Left renal pelvis (tissue), 4 donors: ENCODE data around the gene CRYBG1. TPM values are rescaled to one million over a fixed set of nuclear protein-coding genes. Genes with fewer than 3 reads are reported as not detected.
"Not testable (repeated sequence)": the region's sequence is repeated elsewhere in the genome, so short reads cannot be mapped to it uniquely, and the experiment has no call there.

Source experiments
- DNase-seq, 4 donors: peaks; one replicate each; pipeline ENCODE4 v3.0.0-alpha.2; 2013; ENCODE audit warnings: low read depth in 4 of 4, low spot score in 3 of 4
- polyA plus RNA-seq, 4 donors: library from polyadenylated mRNA; unstranded; fragments of 120-200 nt; gene quantifications; one replicate each; pipeline ENCODE4 v1.2.1, GENCODE V29; 2013; ENCODE audit not compliant: insufficient read length in 4 of 4

Gene CRYBG1
- polyA plus RNA-seq, 4 donors, result 2.7 to 33.3 (median 29.7) TPM

DNA sequence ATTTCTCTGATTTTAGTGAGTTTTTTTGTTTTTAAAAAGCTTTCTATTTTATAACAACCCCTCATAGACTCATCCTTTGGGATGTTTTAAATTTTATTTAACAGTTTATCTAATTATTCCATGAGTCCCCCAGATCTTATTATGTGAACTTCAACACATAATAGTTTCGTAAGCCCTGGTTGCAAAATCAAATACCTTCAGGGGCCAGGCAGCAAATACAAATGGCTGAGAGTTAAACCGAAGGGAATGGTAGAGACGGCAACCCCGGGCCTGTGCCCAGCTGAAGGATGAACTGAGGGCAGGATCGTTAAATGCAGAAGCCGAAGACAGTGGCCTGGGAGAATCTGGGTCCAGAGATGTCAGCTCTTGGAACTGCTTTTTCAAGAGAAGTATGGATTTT is 180.4 kb downstream of the CRYBG1 start:
- DNase-seq, result no peak

- DNase-seq, result no peak
Observed at GRCh38 chr6:106546261-106546690, 185.8 kb downstream of the CRYBG1 start.

GRCh38 chr6:106546691-106547414 is 186.3 kb downstream of the CRYBG1 start:
- no peak for DNase-seq

- no peak for DNase-seq
Observed at GRCh38 chr6:106547601-106548453, 187.3 kb downstream of the CRYBG1 start.

DNA sequence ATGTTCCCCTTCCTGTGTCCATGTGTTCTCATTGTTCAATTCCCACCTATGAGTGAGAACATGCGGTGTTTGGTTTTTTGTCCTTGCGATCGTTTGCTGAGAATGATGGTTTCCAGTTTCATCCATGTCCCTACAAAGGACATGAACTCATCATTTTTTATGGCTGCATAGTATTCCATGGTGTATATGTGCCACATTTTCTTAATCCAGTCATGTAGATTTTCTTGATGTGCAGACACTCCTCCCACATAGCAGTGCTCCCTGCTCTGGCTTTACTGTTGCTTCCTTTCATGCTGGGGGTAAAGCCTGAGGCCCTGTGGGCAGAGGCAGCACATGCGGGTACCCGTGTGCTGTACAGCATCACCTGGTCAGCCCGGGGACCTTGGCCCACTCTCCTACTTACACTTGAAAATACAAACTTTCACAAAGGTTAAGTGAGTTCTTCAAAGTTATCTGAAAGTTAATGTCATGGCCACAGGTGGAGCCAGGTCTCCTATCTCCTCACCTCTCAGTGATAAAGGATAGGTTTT is 188.5 kb downstream of the CRYBG1 start:
- DNase-seq, result not testable (repeated sequence)

DNA sequence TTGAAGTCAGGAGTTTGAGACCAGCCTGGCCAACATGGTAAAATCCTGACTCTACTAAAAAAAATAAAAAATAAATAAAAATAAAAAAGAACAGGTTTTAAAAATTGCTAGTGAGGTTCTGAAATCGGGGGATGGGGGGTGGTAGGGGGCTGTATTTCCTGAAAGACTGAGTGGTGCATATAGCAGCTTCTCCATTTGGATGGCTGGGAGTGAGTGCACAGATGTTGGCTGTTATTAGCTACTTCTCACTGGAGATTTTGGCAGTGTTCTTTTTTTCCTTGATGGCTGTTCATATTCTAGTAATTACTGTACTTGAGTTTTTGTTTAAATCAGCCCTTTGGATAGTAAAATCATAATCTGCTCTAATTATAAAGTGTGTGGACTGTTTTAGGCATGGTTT is 189.0 kb downstream of the CRYBG1 start:
- DNase-seq, result no peak

- DNase-seq, result no peak
Observed at GRCh38 chr6:106551155-106551554, 190.6 kb downstream of the CRYBG1 start.

GRCh38 chr6:106553440-106553839 is 192.9 kb downstream of the CRYBG1 start:
- no peak for DNase-seq

- DNase-seq, result no peak
Observed at GRCh38 chr6:106555767-106556166, 195.2 kb downstream of the CRYBG1 start.

DNA sequence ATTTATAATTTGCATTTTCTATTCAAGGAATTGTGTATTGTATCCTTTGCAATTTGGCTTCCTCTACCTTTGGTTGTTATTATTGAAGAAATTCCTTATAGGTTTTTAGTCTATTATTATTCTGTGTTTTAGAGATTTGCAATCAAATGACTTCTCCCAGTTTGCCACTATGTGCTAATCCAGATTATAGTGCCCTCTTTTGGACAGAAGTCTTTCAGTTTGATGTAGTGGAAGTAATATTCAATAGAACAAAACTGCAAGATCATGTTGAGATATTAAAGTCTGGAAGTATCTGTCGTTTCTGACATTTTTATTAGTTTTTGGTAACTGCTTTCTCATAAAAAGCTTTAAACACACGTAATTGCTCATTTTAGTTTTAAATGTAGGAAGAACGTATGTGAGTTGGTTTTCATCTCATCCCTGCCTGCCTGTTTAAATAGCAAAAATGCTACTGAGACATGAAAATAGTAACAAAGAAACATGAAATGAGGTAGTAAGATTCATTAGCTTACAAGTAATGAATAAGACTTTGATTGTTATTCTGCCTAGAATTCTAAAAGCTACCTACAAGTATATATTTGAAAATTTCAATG is 195.9 kb downstream of the CRYBG1 start:
- DNase-seq, result no peak

DNA sequence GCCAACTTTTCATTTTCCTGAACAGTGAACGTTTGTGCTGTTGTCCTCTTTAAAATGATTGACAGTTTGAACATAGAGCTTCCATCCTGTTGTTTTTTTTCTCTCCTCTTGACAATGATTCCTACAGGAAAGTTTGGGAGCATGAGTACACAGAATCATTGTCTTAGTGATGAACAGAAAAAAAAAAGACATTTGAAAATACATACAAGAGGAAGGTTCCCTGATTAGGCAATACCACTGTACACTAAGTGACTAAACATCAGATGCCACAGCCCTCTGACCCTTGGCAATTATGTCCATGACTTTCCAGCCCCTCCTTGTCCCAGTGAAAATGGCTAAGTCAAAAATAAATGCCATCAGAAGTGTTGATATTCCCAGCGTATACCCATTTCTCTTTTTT is 197.3 kb downstream of the CRYBG1 start:
- no peak for DNase-seq

DNA sequence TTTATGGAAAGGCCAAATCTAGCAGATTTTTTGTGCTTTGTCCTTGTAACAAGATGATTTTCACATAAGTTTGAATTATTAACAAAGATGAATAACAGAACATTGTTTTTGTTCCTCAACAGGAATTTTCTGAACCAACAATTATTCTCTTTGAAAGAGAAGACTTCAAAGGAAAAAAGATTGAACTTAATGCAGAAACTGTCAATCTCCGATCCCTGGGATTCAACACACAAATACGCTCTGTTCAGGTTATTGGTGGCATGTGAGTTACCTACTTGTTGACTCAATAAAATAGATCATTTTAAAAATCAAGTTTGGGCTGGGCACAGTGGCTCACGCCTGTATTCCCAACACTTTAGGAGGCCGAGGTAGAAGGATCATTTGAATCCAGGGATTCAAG is 197.8 kb downstream of the CRYBG1 start:
- no peak for DNase-seq

DNA sequence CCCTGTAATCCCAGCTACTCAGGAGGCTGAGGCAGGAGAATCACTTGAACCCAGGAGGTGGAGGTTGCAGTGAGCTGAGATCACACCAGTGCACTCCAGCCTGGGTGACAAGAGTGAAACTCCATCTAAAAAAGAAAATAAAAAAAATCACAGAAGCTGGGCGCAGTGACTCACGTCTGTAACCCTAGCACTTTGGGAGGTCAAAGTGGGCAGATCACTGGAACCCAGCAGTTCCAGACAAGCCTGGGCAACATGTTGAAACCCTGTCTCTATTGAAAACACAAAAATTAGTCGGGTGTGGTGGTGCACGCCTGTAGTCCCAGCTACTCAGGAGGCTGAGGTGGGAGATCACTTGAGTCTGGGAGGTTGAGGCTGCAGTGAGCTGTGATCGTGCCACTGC is 199.1 kb downstream of the CRYBG1 start:
- not testable (repeated sequence) for DNase-seq

GRCh38 chr6:106560996-106561685 is 200.6 kb downstream of the CRYBG1 start:
- DNase-seq, result no peak

GRCh38 chr6:106561686-106562405 is 201.3 kb downstream of the CRYBG1 start:
- DNase-seq, result no peak

DNA sequence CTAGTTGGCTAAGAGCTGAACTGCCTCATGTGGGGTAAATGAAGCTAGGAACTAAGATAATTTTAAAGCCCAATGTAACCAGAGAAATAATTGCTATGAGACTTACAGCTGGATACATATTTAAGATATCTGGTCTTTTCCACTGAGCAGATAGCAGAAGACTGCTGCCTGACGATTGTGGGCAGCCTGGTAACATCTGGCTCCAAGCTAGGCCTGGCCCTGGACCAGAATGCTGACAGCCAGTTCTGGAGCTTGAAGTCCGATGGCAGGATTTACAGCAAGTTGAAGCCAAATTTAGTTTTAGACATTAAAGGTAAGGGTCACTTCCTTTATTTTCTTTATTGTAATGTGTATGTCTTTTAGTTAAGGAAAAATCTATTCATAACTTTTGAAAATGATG is 203.1 kb downstream of the CRYBG1 start:
- no peak for DNase-seq

DNA sequence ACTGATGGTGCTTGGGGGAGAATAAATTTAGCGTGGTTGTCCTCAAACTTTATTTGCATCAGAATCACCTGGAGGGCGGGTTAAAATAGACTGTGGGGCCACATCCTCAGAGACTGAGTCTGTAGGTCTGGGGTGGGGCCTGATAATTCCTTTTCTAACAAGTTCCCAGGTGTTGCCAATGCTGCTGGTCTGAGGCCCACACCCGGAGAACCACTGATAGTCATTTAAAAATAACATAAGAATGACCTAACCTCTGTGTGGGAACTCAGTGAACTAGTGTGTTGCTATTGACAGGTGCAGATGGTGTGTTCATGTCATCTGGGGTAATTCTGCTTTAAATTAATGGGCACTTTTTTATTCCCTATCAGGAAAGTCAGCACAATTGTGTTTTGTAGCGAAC is 204.0 kb downstream of the CRYBG1 start:
- DNase-seq, result no peak

- no peak for DNase-seq
Observed at GRCh38 chr6:106568530-106568929, 208.0 kb downstream of the CRYBG1 start.

DNA sequence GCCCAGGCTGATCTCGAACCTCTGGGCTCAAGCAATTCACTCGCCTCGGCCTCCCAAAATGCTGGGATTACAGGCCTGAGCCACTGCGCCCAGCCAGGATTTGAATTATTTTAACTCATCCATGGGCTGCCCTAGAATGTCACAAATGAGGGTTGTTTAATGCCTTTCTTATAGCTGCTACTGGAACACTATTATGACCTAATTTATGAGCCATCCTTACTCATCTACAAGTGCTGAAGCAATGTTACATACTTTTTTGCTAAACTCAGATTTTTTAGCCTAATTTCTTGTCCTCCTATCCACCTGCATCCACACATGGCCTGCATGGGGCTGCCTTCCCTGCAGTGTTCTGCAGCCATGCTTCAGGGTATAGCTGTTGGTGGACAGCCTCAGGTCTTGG is 208.9 kb downstream of the CRYBG1 start:
- no peak for DNase-seq

GRCh38 chr6:106572436-106572835 is 211.9 kb downstream of the CRYBG1 start:
- no peak for DNase-seq
